ENCODE data around the gene BHLHA15.
"Not testable (repeated sequence)": the region's sequence is repeated elsewhere in the genome, so short reads cannot be mapped to it uniquely, and the experiment has no call there.

The BHLHA15 gene

DNA sequence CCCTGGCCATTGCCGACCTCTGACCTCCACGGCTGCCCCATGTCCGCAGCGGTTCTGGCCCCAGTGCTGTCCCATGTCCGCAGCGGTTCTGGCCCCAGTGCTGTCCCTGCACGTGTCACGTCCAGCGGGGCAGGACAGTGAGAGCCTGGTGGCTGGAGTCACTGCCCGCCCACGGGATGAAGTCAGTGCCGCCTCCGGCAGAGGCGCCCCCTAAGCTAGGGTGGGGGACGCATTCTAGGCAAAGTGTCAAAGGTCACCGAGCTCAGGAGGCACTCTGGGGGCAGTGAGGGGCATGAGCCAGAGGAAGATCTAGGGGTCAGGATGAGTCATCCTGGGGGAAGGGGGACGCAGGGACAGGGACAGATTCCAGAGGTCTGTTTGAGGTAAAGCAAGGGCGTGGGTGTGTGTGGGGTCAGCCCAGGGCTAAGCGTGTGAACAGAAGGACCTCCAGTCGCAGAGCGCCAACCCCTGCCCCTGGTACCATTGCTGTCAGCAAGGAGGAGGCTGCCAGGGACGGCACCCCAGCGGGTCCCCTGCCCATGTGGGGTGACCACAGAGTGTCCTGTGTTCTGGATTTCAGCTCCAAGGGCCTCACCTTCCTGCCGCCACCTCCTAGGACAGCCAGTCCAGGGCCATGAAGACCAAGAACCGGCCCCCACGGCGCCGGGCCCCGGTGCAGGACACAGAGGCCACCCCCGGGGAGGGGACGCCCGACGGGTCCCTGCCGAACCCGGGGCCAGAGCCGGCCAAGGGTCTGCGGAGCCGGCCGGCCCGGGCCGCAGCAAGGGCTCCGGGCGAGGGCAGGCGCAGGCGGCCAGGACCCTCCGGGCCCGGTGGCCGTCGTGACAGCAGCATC lies 665 bp downstream of the BHLHA15 start:
- no peak for DNase-seq

GRCh38 chr7:98212532-98213041 lies 1.3 kb downstream of the BHLHA15 start:
- no peak for DNase-seq

DNA sequence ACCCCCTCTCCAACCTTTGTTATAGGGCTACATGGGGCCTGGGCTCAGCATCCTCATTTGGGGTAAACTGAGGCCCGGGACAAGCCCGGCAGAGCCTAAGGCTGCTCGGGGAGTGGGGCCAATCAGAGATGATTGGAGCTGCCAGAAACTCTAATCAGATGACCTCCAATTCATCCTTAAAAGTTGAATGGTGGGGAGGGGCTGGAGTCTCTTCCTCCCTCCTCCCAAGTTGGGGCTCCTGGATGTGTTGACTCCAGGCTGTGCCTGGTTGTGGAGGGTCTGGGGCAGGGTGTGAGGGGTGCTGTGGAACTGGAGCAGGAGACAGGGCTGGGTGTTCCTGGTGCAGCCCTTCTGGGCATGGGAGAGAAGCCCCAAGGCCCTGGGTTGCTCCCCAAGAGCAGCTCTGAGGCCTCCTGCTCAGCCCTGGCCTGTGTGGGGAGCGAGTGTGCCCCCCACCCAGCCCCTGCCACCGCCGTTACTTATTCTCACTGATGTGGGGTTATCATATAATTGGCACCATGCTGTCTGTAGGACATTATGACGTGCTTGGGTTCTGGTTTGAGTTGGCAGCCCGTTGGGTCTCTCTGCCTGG lies 2.2 kb downstream of the BHLHA15 start:
- no peak for DNase-seq

- DNase-seq = no peak
Measured at GRCh38 chr7:98213888-98214810, 2.9 kb downstream of the BHLHA15 start.

DNA sequence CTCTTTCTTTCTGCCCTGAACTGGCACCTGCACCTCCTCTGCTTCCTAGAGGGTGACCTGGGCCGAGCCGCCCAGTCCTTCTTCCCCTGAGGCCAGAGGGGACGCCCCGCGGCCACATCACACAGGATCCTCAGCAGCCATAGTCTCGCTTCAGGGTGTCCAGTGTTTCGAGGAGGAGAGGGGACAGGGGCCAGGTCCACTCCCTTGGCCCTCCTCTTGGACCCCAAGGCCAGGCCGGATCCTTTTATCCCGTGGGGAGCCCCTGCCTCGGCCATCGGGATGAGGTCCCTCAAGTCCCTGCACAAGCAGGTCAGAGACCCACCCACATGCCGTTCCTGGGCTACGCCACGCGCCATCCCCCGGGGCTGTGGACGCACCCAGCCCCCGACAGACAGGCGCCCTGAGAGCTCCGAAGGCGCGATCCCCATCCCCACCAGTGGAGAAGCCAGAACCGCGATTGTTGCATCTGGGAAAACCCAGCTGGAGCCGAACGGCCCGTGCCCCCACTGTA lies 3.6 kb downstream of the BHLHA15 start:
- DNase-seq = no peak

DNA sequence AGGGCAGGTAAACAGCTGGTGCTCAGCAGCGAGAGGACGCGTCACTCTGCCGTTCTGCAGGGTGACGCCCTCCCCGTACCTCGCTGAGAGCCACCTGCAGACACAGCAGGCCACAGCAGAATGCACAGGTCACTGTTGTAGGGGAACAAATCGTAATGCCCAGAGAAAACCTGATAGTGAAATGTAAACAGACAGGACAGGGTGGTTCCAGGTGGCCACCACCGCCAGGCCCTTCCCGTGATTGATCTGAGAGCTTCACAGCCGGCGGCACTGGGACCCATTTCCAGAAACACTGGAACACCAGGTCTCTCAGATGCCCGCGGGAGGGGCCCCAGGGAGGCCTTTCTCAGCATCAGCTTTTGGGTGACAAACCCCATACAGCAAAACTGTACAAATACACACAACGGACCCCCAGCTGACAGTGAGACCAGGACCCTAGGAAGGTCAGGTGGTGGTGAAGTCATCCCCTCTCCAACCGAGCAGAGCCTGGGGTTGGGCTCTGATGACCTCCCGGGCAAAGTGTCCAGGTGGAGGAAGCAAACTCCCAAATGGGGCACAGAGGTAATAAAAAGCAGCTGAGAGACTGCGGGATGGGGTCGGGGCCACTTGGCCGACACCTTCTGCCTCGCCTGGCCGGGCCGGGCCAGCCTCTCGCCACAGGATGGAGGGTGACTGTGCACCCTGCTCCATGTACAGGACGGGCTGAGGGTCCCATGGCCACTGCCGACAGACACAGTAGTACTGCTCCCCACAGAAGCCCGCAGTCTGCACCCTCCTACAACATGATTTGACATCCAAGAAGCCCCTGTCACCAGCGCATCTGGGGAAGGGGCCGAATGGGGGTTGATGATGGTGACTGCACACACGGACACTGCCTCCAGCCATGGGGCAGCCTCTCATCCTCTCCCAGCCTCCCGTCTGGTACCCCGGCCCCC lies 4.6 kb downstream of the BHLHA15 start:
- DNase-seq = no peak

GRCh38 chr7:98216941-98217622 lies 5.8 kb downstream of the BHLHA15 start:
- no peak for DNase-seq

DNA sequence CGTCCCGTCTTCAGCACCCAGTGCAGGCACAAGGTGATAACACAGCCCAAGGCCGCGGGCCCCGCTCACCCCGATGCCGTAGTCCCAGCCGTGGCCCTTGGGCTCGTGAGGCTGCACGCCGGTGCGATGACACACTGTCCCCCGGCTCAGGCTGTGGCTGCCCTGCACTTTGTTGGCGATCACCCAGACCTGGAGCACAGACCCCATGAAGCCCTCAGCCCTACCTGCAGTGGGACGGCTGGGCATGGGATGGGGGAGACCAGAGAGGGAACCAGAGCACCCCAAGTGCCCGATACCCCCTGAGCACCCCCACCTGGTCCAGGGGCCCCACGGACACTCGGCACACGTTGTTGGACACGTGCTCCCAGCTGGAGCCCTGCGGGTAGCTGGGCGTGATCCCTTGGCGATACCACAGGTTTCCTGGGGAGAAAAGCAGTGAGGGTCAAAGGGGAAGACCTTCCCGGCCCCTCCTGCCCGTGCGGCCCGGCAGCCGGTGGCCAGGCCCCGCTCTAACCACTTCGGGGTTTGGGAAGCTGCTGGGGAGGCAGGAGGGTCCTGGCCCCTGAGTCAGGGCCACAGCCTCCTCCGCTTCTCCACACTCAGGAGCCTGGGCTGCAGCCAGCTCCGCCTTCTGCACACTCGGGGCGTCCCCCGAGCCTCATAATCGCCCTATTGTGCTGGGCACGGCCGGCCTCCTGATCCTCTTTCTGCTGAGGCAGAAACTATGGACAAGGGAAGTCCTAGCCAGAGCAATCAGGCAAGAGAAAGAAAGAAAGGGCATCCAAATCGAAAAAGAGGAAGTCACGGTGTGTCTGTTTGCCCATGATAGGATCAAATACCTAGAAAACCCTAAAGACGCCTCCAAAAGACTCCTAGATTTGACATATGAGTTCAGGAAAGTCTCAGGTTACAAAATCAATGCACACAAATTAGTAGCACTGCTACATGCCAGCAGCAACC lies 6.7 kb downstream of the BHLHA15 start:
- DNase-seq = peak; percentile 71 to 75

DNA sequence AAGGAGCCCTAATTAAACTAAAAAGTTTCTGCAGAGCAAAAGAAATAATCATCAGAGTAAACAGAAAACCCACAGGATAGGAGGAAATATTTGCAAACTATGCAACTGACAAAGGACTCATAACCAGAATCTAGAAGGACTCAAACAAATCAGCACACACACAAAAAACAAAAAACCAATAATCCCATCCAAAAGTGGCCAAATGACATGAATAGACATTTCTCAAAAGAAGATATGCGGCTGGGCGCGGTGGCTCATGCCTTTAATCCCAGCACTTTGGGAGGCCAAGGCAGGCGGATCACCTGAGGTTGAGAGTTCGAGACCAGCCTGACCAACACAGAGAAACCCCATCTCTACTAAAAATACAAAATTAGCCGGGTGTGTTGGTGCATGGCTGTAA lies 8.1 kb downstream of the BHLHA15 start:
- DNase-seq = not testable (repeated sequence)

- DNase-seq = no peak
Measured at GRCh38 chr7:98221611-98222532, 10.6 kb downstream of the BHLHA15 start.

GRCh38 chr7:98222533-98223195 lies 11.4 kb downstream of the BHLHA15 start:
- DNase-seq = no peak

GRCh38 chr7:98223351-98223897 lies 12.2 kb downstream of the BHLHA15 start:
- no peak for DNase-seq

DNA sequence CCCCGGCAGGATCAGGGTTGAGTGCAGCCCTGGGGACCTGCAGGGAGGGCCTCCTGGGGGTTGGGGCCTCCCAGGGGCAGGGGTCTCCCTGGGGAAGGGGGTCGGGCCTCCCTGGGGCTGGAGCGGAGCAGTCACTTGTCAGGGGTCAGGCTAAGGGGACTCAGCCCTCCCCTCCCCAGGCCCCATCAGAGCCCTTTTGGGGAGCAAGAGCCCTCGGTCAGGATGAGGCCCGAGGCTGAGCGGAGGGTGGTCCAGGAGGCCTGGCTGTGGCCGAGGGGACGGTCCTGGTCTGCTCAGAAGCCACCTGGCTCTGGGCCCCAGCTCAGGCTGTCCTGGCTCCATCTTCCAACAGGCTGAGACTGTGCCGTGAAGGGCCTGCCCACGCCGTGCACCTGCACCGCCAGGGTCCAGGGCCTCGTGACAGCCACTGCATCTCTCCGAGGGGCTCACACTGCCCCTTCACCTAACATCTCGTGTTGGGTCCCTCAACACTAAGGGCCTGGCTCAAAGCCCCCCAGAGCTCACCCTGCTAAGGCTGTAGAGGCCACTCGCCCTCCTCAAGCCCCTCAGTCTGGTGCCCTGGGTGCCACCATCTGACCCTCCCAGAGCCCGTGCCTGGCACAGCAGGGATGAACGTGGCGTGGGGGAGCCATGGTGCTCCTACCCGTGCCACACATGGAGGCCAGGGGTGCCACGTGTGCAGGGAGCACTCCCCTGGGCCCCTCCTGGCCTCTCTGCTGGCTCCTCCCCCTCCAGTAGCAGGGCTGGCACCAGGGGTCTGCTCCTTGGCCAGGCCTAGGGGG lies 12.9 kb downstream of the BHLHA15 start:
- DNase-seq = no peak

DNA sequence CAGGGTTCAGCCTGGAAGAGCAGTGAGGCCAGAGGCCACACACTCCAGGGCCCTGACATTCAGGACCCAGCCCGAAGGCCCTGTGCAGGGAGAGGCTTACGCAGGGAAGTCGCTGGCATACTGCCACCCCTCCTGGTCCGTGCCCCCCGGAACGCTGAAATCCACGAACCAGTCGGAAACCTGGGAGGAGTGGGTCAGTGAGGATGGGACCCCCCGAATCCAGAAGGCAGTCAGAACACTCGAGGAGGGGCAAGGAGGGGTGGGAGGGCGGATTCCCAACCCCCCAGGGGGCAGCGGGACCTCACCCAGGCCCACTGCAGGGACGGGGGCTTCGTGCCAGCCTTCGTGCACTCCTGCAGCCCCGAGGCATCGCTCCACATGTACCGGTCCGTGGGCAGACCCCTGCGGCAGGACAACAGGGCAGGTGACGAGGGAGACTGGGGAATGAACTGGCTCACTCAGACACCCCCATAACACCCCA lies 13.5 kb downstream of the BHLHA15 start:
- DNase-seq = no peak

GRCh38 chr7:98225913-98226614 lies 14.8 kb downstream of the BHLHA15 start:
- DNase-seq = no peak

- DNase-seq = no peak
Measured at GRCh38 chr7:98227939-98228338, 16.7 kb downstream of the BHLHA15 start.
